Activated T-helper 2 cell treated with anti-CD3 and anti-CD28 coated beads, Interferon-gamma antibody, Interleukin-2, Interleukin-4, amounts not matched to agents 10 μg/mL and 5 μg/mL and 100 μg/mL, durations not matched to agents 14 hours and 24 hours and 36 hours (primary cell): Measurements from ENCODE around the gene PCDH12. TPM values are rescaled to one million over a fixed set of nuclear protein-coding genes. Genes with fewer than 3 reads are reported as not detected.
A peak's percentile ranks its signal among the peaks of the same experiment; 100 is the strongest.

Experiments used
- DNase-seq: peaks from one replicate; pipeline ENCODE4 v3.0.0; 2021; ENCODE audit warnings: low spot score
- H3K27ac Mint-ChIP-seq: one replicate; pipeline ENCODE4 v1.8.0; 2021; ENCODE audit warnings: mixed read lengths
- H3K27me3 Mint-ChIP-seq: one replicate; pipeline ENCODE4 v1.8.0; 2021; ENCODE audit warnings: low read depth, mixed read lengths
- H3K36me3 Mint-ChIP-seq: one replicate; pipeline ENCODE4 v1.8.0; 2021; ENCODE audit warnings: low read depth, mixed read lengths
- H3K4me1 Mint-ChIP-seq: one replicate; pipeline ENCODE4 v1.8.0; 2021; ENCODE audit warnings: low read depth, mixed read lengths
- H3K4me3 Mint-ChIP-seq: one replicate; pipeline ENCODE4 v1.8.0; 2021; ENCODE audit warnings: low read depth, mild to moderate bottlenecking, moderate library complexity, mixed read lengths
- H3K9me3 Mint-ChIP-seq: one replicate; pipeline ENCODE4 v1.8.0; 2021; ENCODE audit warnings: mixed read lengths
- intact Hi-C: fragments of 100-400 bp; cut with micrococcal nuclease; formaldehyde crosslinking; loops from one replicate; pipeline ENCODE4 v1.15.1; 2023
- total RNA-seq: library from RNA; stranded (reverse); gene quantifications from 2 replicates; pipeline ENCODE4 v1.2.3, GENCODE V29; 2022

Gene PCDH12
- total RNA-seq = 1.1 and 1.3 TPM in 2 replicates

GRCh38 chr5:141958113-141958512 is at the start of gene PCDH12:
PCDH12 (minus strand) TSS chr5:141958202; CDS start chr5:141957851, 351 bp downstream.
- H3K27ac Mint-ChIP-seq = peak within 1 kb of the TSS; percentile 90
- H3K4me1 Mint-ChIP-seq = peaks cover 37% of the 10 kb centered on the region
- intact Hi-C loops = no loop called here
- H3K4me3 Mint-ChIP-seq = peak within 1 kb of the TSS; percentile 77
- no peaks in the 10 kb centered on the region for H3K27me3 Mint-ChIP-seq
- no peaks in the 10 kb centered on the region for H3K36me3 Mint-ChIP-seq
- H3K9me3 Mint-ChIP-seq = no peaks in the 10 kb centered on the region
- no peak for DNase-seq

GRCh38 chr5:142007237-142007544 is 49.2 kb upstream of the PCDH12 start:
- Mint-ChIP-seq H3K9me3 (no peaks in the 10 kb centered on the region), H3K36me3 (peaks cover 83% of the 10 kb centered on the region), H3K4me1 (peaks cover 56% of the 10 kb centered on the region), H3K4me3 (peak overlapping the region; percentile 38), H3K27ac (peak overlapping the region; percentile 89), H3K27me3 (no peaks in the 10 kb centered on the region)
- intact Hi-C loops = loop anchor here (1.0 kb wide), 1 partner anchor 9 kb away; no protein-coding TSS in a partner anchor
- DNase-seq = no peak

- Mint-ChIP-seq H3K4me1 (peaks cover 50% of the 10 kb centered on the region), H3K27me3 (no peaks in the 10 kb centered on the region), H3K27ac (peak overlapping the region; percentile 89), H3K9me3 (no peaks in the 10 kb centered on the region), H3K4me3 (peak overlapping the region; percentile 38), H3K36me3 (peaks cover 87% of the 10 kb centered on the region)
- DNase-seq = no peak
- intact Hi-C loops = loop anchor here (1.0 kb wide), 1 partner anchor 10 kb away; no protein-coding TSS in a partner anchor
Measured at GRCh38 chr5:142006363-142007236, 48.6 kb upstream of the PCDH12 start.

- intact Hi-C loops = no loop called here
- DNase-seq = no peak
- no peak overlapping the region for H3K4me3 Mint-ChIP-seq
- H3K27me3 Mint-ChIP-seq = no peaks in the 10 kb centered on the region
- H3K36me3 Mint-ChIP-seq = peaks cover 85% of the 10 kb centered on the region
- H3K9me3 Mint-ChIP-seq = no peaks in the 10 kb centered on the region
- H3K27ac Mint-ChIP-seq = no peak overlapping the region
- H3K4me1 Mint-ChIP-seq = peaks cover 45% of the 10 kb centered on the region
Measured at GRCh38 chr5:142003266-142003800, 45.3 kb upstream of the PCDH12 start.

GRCh38 chr5:142000704-142001484 is 42.9 kb upstream of the PCDH12 start:
- peak overlapping the region; percentile 82 for H3K27ac Mint-ChIP-seq
- intact Hi-C loops = no loop called here
- H3K4me1 Mint-ChIP-seq = peaks cover 25% of the 10 kb centered on the region

GRCh38 chr5:142000173-142000572 is 42.2 kb upstream of the PCDH12 start:
- peaks cover 18% of the 10 kb centered on the region for H3K4me1 Mint-ChIP-seq
- H3K4me3 Mint-ChIP-seq = no peak overlapping the region
- peaks cover 67% of the 10 kb centered on the region for H3K36me3 Mint-ChIP-seq
- peak overlapping the region; percentile 82 for H3K27ac Mint-ChIP-seq
- H3K27me3 Mint-ChIP-seq = no peaks in the 10 kb centered on the region
- intact Hi-C loops = no loop called here
- no peak for DNase-seq
- H3K9me3 Mint-ChIP-seq = no peaks in the 10 kb centered on the region

More at GRCh38 chr5:142000704-142001484, 42.9 kb upstream of the PCDH12 start:
- no peaks in the 10 kb centered on the region for H3K27me3 Mint-ChIP-seq
- H3K9me3 Mint-ChIP-seq = no peaks in the 10 kb centered on the region
- DNase-seq = no peak
- no peak overlapping the region for H3K4me3 Mint-ChIP-seq
- H3K36me3 Mint-ChIP-seq = peaks cover 70% of the 10 kb centered on the region

GRCh38 chr5:141997358-141997960 is 39.5 kb upstream of the PCDH12 start:
- no peak for DNase-seq
- Mint-ChIP-seq H3K4me1 (peaks cover 10% of the 10 kb centered on the region), H3K9me3 (no peaks in the 10 kb centered on the region), H3K27me3 (no peaks in the 10 kb centered on the region), H3K27ac (no peak overlapping the region), H3K4me3 (no peak overlapping the region), H3K36me3 (peaks cover 62% of the 10 kb centered on the region)
- intact Hi-C loops = loop anchor here (10.0 kb wide), 1 partner anchor 547 kb away; no protein-coding TSS in a partner anchor

- Mint-ChIP-seq H3K27me3 (no peaks in the 10 kb centered on the region), H3K9me3 (no peaks in the 10 kb centered on the region)
Measured at GRCh38 chr5:141995656-141996055, 37.7 kb upstream of the PCDH12 start.

GRCh38 chr5:141994511-141995136 is 36.6 kb upstream of the PCDH12 start:
- no peaks in the 10 kb centered on the region for H3K27me3 Mint-ChIP-seq
- no peaks in the 10 kb centered on the region for H3K9me3 Mint-ChIP-seq
- H3K4me3 Mint-ChIP-seq = no peak overlapping the region
- intact Hi-C loops = loop anchor here (10.0 kb wide), 1 partner anchor 550 kb away; no protein-coding TSS in a partner anchor
- peaks cover 4% of the 10 kb centered on the region for H3K4me1 Mint-ChIP-seq
- no peak for DNase-seq
- H3K27ac Mint-ChIP-seq = no peak overlapping the region
- peaks cover 40% of the 10 kb centered on the region for H3K36me3 Mint-ChIP-seq

More at GRCh38 chr5:141995656-141996055, 37.7 kb upstream of the PCDH12 start:
- no peak overlapping the region for H3K4me3 Mint-ChIP-seq
- H3K4me1 Mint-ChIP-seq = peaks cover 8% of the 10 kb centered on the region
- intact Hi-C loops = loop anchor here (10.0 kb wide), 1 partner anchor 549 kb away; no protein-coding TSS in a partner anchor
- no peak for DNase-seq
- no peak overlapping the region for H3K27ac Mint-ChIP-seq
- peaks cover 48% of the 10 kb centered on the region for H3K36me3 Mint-ChIP-seq

GRCh38 chr5:141992349-141992963 is 34.5 kb upstream of the PCDH12 start:
- Mint-ChIP-seq H3K9me3 (no peaks in the 10 kb centered on the region), H3K36me3 (peaks cover 43% of the 10 kb centered on the region), H3K27me3 (no peaks in the 10 kb centered on the region), H3K4me3 (no peak overlapping the region), H3K4me1 (peaks cover 4% of the 10 kb centered on the region), H3K27ac (no peak overlapping the region)
- DNase-seq = no peak
- intact Hi-C loops = loop anchor here (1.0 to 10.0 kb wide), 3 partner anchors 23 to 552 kb away; no protein-coding TSS in a partner anchor

GRCh38 chr5:141989720-141990119 is 31.7 kb upstream of the PCDH12 start:
- no peak for DNase-seq
- Mint-ChIP-seq H3K4me3 (no peak overlapping the region), H3K27ac (no peak overlapping the region), H3K36me3 (peaks cover 51% of the 10 kb centered on the region), H3K4me1 (peaks cover 2% of the 10 kb centered on the region), H3K9me3 (no peaks in the 10 kb centered on the region), H3K27me3 (no peaks in the 10 kb centered on the region)
- intact Hi-C loops = loop anchor here (10.0 kb wide), 1 partner anchor 555 kb away; no protein-coding TSS in a partner anchor
